H9 (cell line): ENCODE data around the gene OTUB2. TPM values are rescaled to one million over a fixed set of nuclear protein-coding genes. Genes with fewer than 3 reads are reported as not detected.

Source experiments
- DNase-seq: peaks from one replicate; pipeline ENCODE4 v3.0.0-alpha.2; 2017
- H2AFZ ChIP-seq: one replicate; pipeline ENCODE4 v1.6.1; 2013; ENCODE audit warnings: mild to moderate bottlenecking, low read length, control low read depth, moderate library complexity
- H2AK5ac ChIP-seq: 2 replicates; pipeline ENCODE4 v1.6.1; 2013; ENCODE audit warnings: low read length, control low read depth, mixed read lengths; ENCODE audit not compliant: insufficient read length
- H2BK120ac ChIP-seq: one replicate; pipeline ENCODE4 v1.6.1; 2013; ENCODE audit warnings: low read depth, mild to moderate bottlenecking, low read length, control low read depth, inconsistent platforms; ENCODE audit not compliant: poor library complexity, severe bottlenecking
- H2BK12ac ChIP-seq: 2 replicates; pipeline ENCODE4 v1.6.1; 2013; ENCODE audit warnings: low read length, control low read depth, mixed read lengths, low read depth; ENCODE audit not compliant: insufficient read length
- H2BK15ac ChIP-seq: 2 replicates; pipeline ENCODE4 v1.6.1; 2013; ENCODE audit warnings: low read depth, low read length, control low read depth
- H2BK20ac ChIP-seq: one replicate; pipeline ENCODE4 v1.6.1; 2013; ENCODE audit warnings: low read depth, mild to moderate bottlenecking, low read length, control low read depth, inconsistent platforms; ENCODE audit not compliant: poor library complexity, severe bottlenecking
- H2BK5ac ChIP-seq: 2 replicates; pipeline ENCODE4 v1.6.1; 2013; ENCODE audit warnings: low read length, control low read depth, mixed read lengths; ENCODE audit not compliant: insufficient read length
- H3K14ac ChIP-seq: 2 replicates; pipeline ENCODE4 v1.6.1; 2013; ENCODE audit warnings: low read length, control low read depth; ENCODE audit not compliant: insufficient read depth
- H3K18ac ChIP-seq: 2 replicates; pipeline ENCODE4 v1.6.1; 2013; ENCODE audit warnings: low read depth, mild to moderate bottlenecking, mixed read lengths, low read length, control low read depth; ENCODE audit not compliant: insufficient read length
- H3K23ac ChIP-seq: 2 replicates; pipeline ENCODE4 v1.6.1; 2013; ENCODE audit warnings: low read length, control low read depth, mixed read lengths, low read depth; ENCODE audit not compliant: insufficient read length
- H3K23me2 ChIP-seq: 2 replicates; pipeline ENCODE4 v1.6.1; 2013; ENCODE audit warnings: low read depth, mild to moderate bottlenecking, mixed read lengths, low read length, control low read depth; ENCODE audit not compliant: insufficient read length, poor library complexity, severe bottlenecking
- H3K27ac ChIP-seq: 2 replicates; pipeline ENCODE4 v1.5.1; 2013; ENCODE audit warnings: low read length, control low read depth, mixed read lengths, low read depth; ENCODE audit not compliant: insufficient read length
- H3K27me3 ChIP-seq: 2 replicates; pipeline ENCODE4 v1.6.1; 2013; ENCODE audit warnings: low read length, control low read depth, inconsistent platforms; ENCODE audit not compliant: insufficient read depth
- H3K4ac ChIP-seq: 2 replicates; pipeline ENCODE4 v1.6.1; 2013; ENCODE audit warnings: low read depth, mild to moderate bottlenecking, control low read depth, inconsistent platforms, low read length, moderate library complexity
- H3K4me1 ChIP-seq: 2 replicates; pipeline ENCODE4 v1.6.1; 2013; ENCODE audit warnings: low read length, control low read depth, inconsistent platforms; ENCODE audit not compliant: insufficient read depth
- H3K4me2 ChIP-seq: 2 replicates; pipeline ENCODE4 v1.6.1; 2013; ENCODE audit warnings: low read length, control low read depth, mixed read lengths; ENCODE audit not compliant: insufficient read length, insufficient read depth
- H3K56ac ChIP-seq: 2 replicates; pipeline ENCODE4 v1.6.1; 2013; ENCODE audit warnings: low read depth, mild to moderate bottlenecking, mixed read lengths, low read length, control low read depth; ENCODE audit not compliant: insufficient read length
- H3K79me1 ChIP-seq: 2 replicates; pipeline ENCODE4 v1.6.1; 2013; ENCODE audit warnings: low read depth, mild to moderate bottlenecking, moderate library complexity, low read length, control low read depth, inconsistent platforms; ENCODE audit not compliant: insufficient read depth, poor library complexity, severe bottlenecking
- H3K79me2 ChIP-seq: 2 replicates; pipeline ENCODE4 v1.6.1; 2013; ENCODE audit warnings: low read length, control low read depth, inconsistent platforms; ENCODE audit not compliant: insufficient read depth
- H3K9ac ChIP-seq: 2 replicates; pipeline ENCODE4 v1.6.1; 2013; ENCODE audit warnings: low read length, control low read depth, mixed read lengths; ENCODE audit not compliant: insufficient read length; ENCODE audit errors: extremely low read depth
- H3K9me3 ChIP-seq: one replicate; pipeline ENCODE4 v1.6.1; 2013; ENCODE audit warnings: low read depth, low read length, inconsistent platforms; ENCODE audit not compliant: control insufficient read depth
- H3T11ph ChIP-seq: one replicate; pipeline ENCODE4 v1.6.1; 2013; ENCODE audit warnings: mild to moderate bottlenecking, low read length, control low read depth, inconsistent platforms
- H4K20me1 ChIP-seq: one replicate; pipeline ENCODE4 v1.6.1; 2013; ENCODE audit not compliant: control insufficient read depth, insufficient read length, insufficient read depth
- H4K5ac ChIP-seq: 2 replicates; pipeline ENCODE4 v1.6.1; 2013; ENCODE audit warnings: low read depth, mild to moderate bottlenecking, mixed read lengths, low read length, control low read depth; ENCODE audit not compliant: insufficient read length
- H4K8ac ChIP-seq: replicated peaks from 2 replicates; pipeline ENCODE4 v1.6.1; 2013; ENCODE audit warnings: low read length, control low read depth, mixed read lengths, low read depth; ENCODE audit not compliant: insufficient read length
- H4K91ac ChIP-seq: 2 replicates; pipeline ENCODE4 v1.6.1; 2013; ENCODE audit warnings: low read depth, mild to moderate bottlenecking, moderate library complexity, mixed read lengths, low read length, control low read depth; ENCODE audit not compliant: insufficient read length
- H3K27ac Mint-ChIP-seq, 3 experiments: 2 replicates in 2 of 3; 3 replicates in 1 of 3; pipeline ENCODE4 v1.8.0; 2020 to 2021; ENCODE audit warnings: mixed read lengths in 3 of 3, mild to moderate bottlenecking in 1 of 3, moderate library complexity in 1 of 3
- H3K27me3 Mint-ChIP-seq: 2 replicates; pipeline ENCODE4 v1.8.0; 2021; ENCODE audit warnings: low read depth, mild to moderate bottlenecking, moderate library complexity, mixed read lengths
- H3K36me3 Mint-ChIP-seq, 3 experiments: 2 replicates in 2 of 3; 3 replicates in 1 of 3; pipeline ENCODE4 v1.8.0; 2020 to 2021; ENCODE audit warnings: low read depth in 3 of 3, mixed read lengths in 3 of 3; ENCODE audit not compliant: insufficient read depth in 1 of 3
- H3K4me1 Mint-ChIP-seq, 2 experiments: 2 replicates each; pipeline ENCODE4 v1.8.0; 2020; ENCODE audit warnings: mixed read lengths in 2 of 2
- H3K4me3 Mint-ChIP-seq, 2 experiments: 2 replicates in 1 of 2; 3 replicates in 1 of 2; pipeline ENCODE4 v1.8.0; 2020 to 2021; ENCODE audit warnings: mild to moderate bottlenecking in 2 of 2, mixed read lengths in 2 of 2, moderate library complexity in 1 of 2
- H3K9me3 Mint-ChIP-seq, 2 experiments: 2 replicates in 1 of 2; 3 replicates in 1 of 2; pipeline ENCODE4 v1.8.0; 2020; ENCODE audit warnings: mild to moderate bottlenecking in 2 of 2, mixed read lengths in 2 of 2, moderate library complexity in 1 of 2
- CTCF ChIP-seq: fragments of 200-600 bp; sonication (generic); conservative IDR thresholded peaks from 3 replicates; pipeline ENCODE4 v1.8.0; 2021; ENCODE audit warnings: antibody characterized with exemption, mild to moderate bottlenecking
- WGBS: extraction: QIAGEN DNeasy Blood & Tissue Kit; methylation state at CpG from one replicate; pipeline ENCODE4 v1.1.7; 2013; ENCODE audit warnings: missing lambda C conversion rate, low lambda C conversion rate, mixed read lengths; ENCODE audit not compliant: insufficient read length; ENCODE audit errors: extremely low coverage; 5-methylcytosine and 5-hydroxymethylcytosine counted together
- total RNA-seq: library from RNA; stranded (reverse); gene quantifications from 2 replicates; pipeline ENCODE4 v1.2.1, GENCODE V29; 2021

OTUB2 gene
- total RNA-seq, 1 experiment from 2014 or later, result 3.6 TPM

- Histone ChIP-seq H3K4ac (no peak overlapping the region), H2BK5ac (no peak overlapping the region), H3K4me2 (no peak overlapping the region), H3K56ac (no peak overlapping the region), H4K91ac (no peak overlapping the region), H4K5ac (no peak overlapping the region), H3K4me1 (no peaks in the 10 kb centered on the region), H3K14ac (no peak overlapping the region; the same call in 1 of the 2 replicates), H3T11ph (no peak overlapping the region), H2AK5ac (no peak overlapping the region), H3K9ac (no peak overlapping the region), H2BK15ac (no peak overlapping the region), H4K20me1 (no peaks in the 10 kb centered on the region), H2BK120ac (no peak overlapping the region), H3K27ac (no peak overlapping the region), H3K23ac (no peak overlapping the region), H2BK12ac (no peak overlapping the region), H3K23me2 (no peaks in the 10 kb centered on the region), H2AFZ (no peak overlapping the region), H4K8ac (no peak overlapping the region), H3K27me3 (no peaks in the 10 kb centered on the region), H3K18ac (no peak overlapping the region), H3K9me3 (no peaks in the 10 kb centered on the region), H2BK20ac (no peak overlapping the region), H3K79me1 (no peaks in the 10 kb centered on the region), H3K79me2 (no peaks in the 10 kb centered on the region)
- no peaks in the 10 kb centered on the region for H3K9me3 Mint-ChIP-seq
- peaks cover 15% of the 10 kb centered on the region for H3K27me3 Mint-ChIP-seq
- H3K27ac Mint-ChIP-seq, result no peak overlapping the region
- no CpG with 5 or more reads among the region's 17 CpGs for WGBS
- no peak for DNase-seq
- H3K36me3 Mint-ChIP-seq, result no peaks in the 10 kb centered on the region
- no peak overlapping the region for H3K4me3 Mint-ChIP-seq
- peaks cover 4 to 32% of the 10 kb centered on the region in 2 experiments for H3K4me1 Mint-ChIP-seq
- TF ChIP-seq CTCF, result no peak
Observed at GRCh38 chr14:93997916-93998870, 27.9 kb upstream of the OTUB2 start.
